RWPE1 (cell line): ENCODE measurements around the gene STK33.

Experiments used
- CTCF ChIA-PET: fragments of 350-600 bp; sonication (Branson Sonifier 250); formaldehyde crosslinking; extraction: SDS; loops from one replicate; lab custom pipeline; 2021; lab: Yijun Ruan, JAX
- POLR2A ChIA-PET: fragments of 400-600 bp; formaldehyde crosslinking; extraction: SDS; loops from one replicate; lab custom pipeline; 2020; ENCODE audit warnings: antibody characterized with exemption; ENCODE audit not compliant: low non-redundant PET; lab: Yijun Ruan, JAX
- DNase-seq: peaks from one replicate; pipeline ENCODE4 v3.0.0; 2012; ENCODE audit warnings: low spot score
- H3K27ac ChIP-seq: fragments of 450-650 bp; 2 replicates; pipeline ENCODE4 v1.5.1; 2017
- TF ChIP-seq, protein P1 (sequence below): fragments of 450-650 bp; conservative IDR thresholded peaks from 2 replicates; pipeline ENCODE4 v1.5.1; 2017; ENCODE audit warnings: low read depth, mild to moderate bottlenecking

Gene STK33

DNA sequence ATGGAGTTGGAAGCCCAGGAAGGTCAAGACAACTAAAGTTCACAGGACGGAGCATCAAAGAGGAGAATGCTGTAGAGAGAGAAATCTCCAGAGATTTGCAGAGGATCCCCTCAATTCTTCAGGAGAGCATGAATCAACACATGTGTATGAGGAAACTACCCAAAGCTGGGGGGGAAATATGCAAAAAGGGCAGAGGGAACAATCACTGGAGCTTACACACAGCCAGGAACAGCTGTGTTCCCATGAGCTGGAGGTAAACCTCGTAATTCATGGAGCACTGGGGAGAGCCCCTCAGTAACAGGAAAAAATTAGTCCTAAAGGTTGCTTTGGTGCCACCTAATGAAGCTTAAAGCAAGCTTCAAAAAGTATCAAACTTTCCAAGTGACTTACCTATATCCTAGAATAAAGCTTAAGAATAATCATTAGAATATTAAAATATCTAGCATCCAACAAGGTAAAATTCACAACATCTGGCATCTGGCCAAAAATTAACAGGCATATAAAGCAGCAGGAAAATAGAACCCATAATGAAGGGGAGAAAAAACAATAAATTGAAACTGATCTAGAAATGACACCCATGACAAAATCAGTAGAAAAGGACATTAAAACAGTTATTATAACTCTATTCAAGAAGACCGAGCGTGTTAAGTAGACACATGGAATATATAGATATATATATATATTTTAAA is 134.2 kb downstream of the STK33 start:
- TF ChIP-seq, protein P1, sequence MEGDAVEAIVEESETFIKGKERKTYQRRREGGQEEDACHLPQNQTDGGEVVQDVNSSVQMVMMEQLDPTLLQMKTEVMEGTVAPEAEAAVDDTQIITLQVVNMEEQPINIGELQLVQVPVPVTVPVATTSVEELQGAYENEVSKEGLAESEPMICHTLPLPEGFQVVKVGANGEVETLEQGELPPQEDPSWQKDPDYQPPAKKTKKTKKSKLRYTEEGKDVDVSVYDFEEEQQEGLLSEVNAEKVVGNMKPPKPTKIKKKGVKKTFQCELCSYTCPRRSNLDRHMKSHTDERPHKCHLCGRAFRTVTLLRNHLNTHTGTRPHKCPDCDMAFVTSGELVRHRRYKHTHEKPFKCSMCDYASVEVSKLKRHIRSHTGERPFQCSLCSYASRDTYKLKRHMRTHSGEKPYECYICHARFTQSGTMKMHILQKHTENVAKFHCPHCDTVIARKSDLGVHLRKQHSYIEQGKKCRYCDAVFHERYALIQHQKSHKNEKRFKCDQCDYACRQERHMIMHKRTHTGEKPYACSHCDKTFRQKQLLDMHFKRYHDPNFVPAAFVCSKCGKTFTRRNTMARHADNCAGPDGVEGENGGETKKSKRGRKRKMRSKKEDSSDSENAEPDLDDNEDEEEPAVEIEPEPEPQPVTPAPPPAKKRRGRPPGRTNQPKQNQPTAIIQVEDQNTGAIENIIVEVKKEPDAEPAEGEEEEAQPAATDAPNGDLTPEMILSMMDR = no peak
- CTCF ChIA-PET = no interaction called here
- H3K27ac ChIP-seq = no peak overlapping the region
- POLR2A ChIA-PET = no interaction called here
- no peak for DNase-seq

DNA sequence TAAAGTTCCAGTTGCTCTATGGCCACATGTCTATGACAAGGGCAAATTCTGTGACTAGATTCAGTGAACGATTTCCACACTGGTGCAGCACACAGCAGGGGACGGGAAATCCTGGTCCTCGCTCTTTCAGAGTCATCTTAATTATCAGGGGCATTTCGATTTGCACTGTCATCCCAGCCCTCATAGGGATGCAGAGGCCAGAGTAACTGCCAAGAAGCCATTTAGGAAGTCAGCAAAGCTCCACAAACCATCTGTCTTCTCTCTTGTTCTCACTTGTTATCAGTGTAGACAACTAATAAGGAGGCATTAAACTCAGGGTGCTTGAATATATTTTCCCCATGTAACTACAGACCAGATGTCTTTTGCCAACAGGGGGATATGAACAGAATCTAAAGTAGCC is 151.7 kb downstream of the STK33 start:
- no peak overlapping the region for H3K27ac ChIP-seq
- ChIA-PET CTCF (no interaction called here), POLR2A (no interaction called here)
- no peak for DNase-seq
- TF ChIP-seq, protein P1 = no peak

DNA sequence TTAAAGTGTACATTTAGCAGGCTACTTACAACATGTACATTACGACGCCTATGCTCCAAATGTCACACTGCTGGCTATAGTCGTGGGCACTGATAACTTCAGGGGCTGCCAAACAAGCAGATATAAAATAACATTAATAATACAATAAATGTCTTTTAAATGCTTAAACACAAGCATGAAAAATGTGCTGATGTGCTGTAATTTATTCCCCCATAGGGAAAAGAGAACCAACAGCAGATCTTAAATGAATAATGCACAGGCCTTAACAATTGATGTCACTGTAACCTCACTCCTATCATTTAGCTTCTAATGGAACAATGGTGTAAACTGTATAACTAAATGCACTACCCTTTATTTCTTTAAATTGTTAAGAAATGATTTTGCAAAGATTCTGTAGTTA is 153.4 kb downstream of the STK33 start:
- DNase-seq = no peak
- ChIA-PET CTCF (interaction anchor here (0.5 to 0.6 kb wide), 2 partner anchors 16 to 52 kb away, joined by 3 read pairs; no protein-coding TSS in a partner anchor), POLR2A (no interaction called here)
- TF ChIP-seq, protein P1 = no peak
- H3K27ac ChIP-seq = no peak overlapping the region

DNA sequence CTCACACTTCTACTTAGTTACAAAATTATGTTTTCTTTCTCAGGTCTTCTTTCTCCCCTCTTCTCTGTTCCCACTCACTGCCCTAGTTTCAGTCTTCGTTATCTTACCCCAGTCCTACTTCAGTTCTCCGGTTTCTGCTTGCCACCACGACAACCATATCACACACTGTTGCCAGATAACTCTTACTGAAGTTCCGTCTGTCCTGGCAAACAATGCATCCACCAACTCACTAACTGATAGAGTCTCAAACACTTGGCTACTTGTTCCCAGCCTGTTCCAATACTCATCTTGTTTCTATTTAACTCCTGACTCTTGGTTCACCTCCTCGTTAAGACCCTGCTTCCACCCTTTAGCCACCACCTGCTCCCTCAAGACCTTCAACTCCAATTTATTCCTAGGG is 164.5 kb downstream of the STK33 start:
- POLR2A ChIA-PET = no interaction called here
- H3K27ac ChIP-seq = no peak overlapping the region
- CTCF ChIA-PET = no interaction called here
- no peak for DNase-seq
- TF ChIP-seq, protein P1 = no peak

DNA sequence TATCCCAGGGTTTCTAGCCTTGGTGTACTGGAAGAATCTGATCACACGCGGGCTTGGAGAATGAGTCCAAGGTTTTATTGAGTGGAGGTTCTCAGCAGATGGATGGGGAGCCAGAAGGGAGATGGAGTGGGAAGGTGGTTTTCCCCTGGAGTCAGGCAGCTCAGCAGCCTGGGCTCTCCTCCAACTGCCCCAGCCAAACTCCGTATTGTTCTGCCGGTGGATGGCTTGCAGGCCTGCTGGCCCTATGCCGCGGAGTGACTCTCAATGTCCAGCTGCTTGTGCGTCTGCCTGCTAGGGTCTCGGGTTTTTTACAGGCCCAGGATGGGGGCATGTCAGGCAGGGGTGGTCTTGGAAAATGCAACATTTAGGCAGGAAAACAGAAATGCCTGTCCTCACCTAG is 168.0 kb downstream of the STK33 start:
- TF ChIP-seq, protein P1 = no peak
- POLR2A ChIA-PET = no interaction called here
- no peak for DNase-seq
- H3K27ac ChIP-seq = no peak overlapping the region
- CTCF ChIA-PET = no interaction called here

DNA sequence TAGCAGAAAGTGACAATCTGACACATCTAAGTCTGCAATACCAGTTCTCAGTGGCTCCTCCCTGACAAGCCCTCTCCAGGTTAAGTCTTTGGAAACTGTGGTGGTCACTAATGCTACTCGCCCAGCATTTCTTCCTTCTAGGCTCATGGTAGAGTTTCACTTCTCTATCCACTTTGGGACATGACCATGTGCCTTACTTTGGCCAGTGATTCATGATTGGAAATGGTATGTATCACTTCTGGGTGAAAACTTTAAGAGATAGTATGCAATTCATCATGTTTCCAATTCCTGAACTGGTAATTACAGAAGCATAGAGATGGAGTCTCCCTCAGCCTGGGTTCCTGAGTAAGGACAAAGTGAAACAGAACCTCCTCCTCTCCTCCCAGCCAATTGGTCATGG is 178.8 kb downstream of the STK33 start:
- TF ChIP-seq, protein P1 = no peak
- DNase-seq = no peak
- POLR2A ChIA-PET = no interaction called here
- no peak overlapping the region for H3K27ac ChIP-seq
- CTCF ChIA-PET = no interaction called here
